Islet precursor cell (in vitro differentiated cells): ENCODE measurements around the gene PDIA4.
"Not testable (repeated sequence)": the region's sequence is repeated elsewhere in the genome, so short reads cannot be mapped to it uniquely, and the experiment has no call there.

Experiments used
- DNase-seq: peaks from one replicate; pipeline ENCODE4 v3.0.0-alpha.2; 2018

The PDIA4 gene

GRCh38 chr7:149001427-149002068 lies 26.8 kb downstream of the PDIA4 start:
- no peak for DNase-seq

- no peak for DNase-seq
These were observed 27.3 kb downstream of the PDIA4 start for GRCh38 chr7:149000961-149001360.

DNA sequence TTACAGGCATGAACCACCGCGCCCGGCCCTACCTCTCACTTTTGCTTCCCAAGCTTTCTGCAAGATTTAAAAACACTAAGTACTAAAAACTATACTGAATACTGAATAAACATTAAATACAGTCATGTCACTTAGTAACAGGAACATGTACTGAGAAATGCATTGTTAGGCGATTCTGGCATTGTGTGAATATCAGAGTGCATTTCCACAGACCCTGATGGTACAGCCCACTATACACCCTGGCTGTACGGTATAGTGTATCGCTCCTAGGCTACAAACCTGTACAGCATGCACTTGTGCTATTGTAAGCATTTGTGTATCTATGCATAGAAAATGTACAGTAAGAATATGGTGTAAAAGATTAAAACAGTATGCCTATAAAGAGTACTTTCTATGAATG lies 29.1 kb downstream of the PDIA4 start:
- no peak for DNase-seq

DNA sequence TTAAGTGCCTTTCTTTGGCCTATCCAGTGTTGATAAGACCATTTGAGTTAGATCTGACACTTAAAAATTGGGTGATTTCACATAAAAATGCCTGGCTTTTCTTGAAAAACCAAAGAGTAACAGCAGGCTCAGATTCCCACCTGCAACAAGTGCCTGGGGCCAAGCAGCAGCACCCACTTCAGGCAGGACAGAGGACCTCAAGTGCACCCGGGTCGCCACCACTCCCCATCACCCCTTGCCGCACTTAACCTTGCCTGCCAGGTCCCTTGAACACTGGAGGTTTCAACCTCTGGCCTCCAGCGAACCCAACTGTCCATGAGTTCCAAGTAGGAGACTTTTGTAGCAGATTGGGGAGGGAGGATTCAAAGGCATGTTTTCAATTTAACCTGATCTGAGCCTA lies 30.8 kb downstream of the PDIA4 start:
- DNase-seq = no peak

DNA sequence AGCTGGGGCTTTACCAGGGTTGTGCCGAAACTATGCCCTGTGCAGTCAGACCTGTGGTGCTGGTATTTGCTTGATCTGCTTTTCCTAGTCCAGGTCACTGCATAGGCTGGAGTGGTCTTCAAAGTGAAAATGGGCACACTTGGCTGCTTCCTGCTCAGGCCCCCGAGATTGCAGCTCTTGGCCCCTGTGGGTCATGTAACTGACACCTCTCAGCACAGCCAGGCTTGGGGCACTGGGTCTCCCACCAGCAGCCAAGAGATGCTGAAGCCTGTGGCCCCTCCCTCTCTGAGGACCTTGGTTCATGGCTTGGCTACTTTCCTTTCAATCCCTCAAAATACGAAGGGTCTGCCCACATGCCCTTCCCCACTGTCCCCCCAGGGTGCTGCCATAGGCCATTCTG lies 33.7 kb downstream of the PDIA4 start:
- no peak for DNase-seq

GRCh38 chr7:148993193-148993592 lies 35.1 kb downstream of the PDIA4 start:
- no peak for DNase-seq

- no peak for DNase-seq
These were observed 36.8 kb downstream of the PDIA4 start for GRCh38 chr7:148991536-148991935.

- DNase-seq = peak; percentile 69
These were observed 40.4 kb downstream of the PDIA4 start for GRCh38 chr7:148987751-148988512.

DNA sequence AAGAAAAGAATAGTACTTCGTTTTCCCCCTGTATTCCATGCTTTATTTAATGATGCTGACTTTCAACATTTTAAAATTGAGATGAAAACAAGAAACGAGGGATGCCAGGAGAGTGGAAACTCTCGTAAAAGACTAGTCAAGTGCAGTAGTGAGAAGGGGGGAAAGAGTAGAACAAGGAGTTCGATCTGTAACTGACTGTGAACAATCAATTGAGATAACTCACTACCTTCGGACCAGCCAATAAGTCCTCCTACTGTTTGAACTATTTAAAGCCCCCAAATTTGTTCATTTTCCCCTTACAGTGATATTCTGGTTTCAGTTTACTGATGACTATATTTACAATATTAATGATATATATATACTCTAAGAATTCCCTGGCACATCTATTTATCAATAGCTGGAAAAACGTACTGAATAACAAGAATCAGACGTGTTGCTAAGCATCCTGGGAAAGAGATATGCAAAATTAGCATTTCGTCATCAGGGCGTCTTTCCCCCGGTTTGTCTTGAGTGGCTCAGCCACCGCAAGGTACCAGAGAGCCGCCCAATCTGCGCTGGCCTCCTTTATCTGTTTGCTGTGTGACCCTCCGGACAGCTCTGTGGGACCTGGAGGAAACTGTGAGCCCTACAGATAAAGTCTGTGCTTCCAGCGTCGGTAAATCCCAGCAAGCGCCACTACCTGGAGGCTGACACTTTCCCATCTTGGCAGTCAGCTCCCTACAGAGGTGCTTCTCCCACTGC lies 41.1 kb downstream of the PDIA4 start:
- peak; percentile 97 for DNase-seq

GRCh38 chr7:148986742-148987009 lies 41.6 kb downstream of the PDIA4 start:
- no peak for DNase-seq

DNA sequence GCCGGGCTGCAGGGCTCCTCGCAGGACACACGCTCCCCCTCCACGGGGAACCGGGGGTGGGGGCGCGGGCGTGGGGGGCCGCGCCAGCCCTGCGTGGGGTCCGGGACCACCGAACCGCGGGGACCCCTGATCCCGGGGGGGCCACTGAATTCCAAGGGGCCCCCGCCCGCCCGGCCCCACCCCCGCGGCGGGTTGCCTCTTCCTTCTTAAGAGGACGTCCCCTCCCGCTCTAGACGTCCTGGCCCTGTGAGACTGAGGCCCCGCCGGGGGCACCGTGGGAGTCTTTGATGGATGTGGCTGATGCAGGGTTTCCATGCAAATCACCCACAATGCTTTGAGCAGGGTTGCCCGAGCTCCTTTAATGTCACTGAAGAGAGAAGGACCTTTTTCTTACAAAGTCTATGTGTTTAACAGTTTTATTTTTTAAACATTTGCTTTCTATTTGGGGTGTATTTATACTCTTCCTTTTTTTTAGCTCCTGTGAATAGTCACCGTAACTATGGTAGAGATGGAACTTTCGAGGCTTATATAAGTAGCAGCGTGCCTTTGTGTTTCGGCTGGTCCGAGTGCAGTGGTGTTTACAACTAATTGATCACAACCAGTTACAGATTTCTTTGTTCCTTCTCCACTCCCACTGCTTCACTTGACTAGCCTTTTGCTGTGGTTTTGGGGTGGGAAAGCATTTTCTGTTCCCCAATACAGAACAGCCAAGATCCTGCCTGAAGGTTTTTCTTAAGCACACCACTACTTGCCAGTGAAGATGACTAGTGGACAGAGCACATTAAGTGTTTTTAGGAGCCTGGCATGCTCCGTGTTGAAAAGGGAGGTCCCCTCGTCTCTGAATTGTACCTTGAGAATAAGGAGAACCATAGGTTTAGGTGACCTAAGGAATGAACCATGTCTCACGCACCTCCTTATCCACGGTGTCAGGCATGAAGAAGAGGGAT lies 44.8 kb downstream of the PDIA4 start:
- DNase-seq = peak; percentile 94

- DNase-seq = no peak
These were observed 45.6 kb downstream of the PDIA4 start for GRCh38 chr7:148982654-148983199.

DNA sequence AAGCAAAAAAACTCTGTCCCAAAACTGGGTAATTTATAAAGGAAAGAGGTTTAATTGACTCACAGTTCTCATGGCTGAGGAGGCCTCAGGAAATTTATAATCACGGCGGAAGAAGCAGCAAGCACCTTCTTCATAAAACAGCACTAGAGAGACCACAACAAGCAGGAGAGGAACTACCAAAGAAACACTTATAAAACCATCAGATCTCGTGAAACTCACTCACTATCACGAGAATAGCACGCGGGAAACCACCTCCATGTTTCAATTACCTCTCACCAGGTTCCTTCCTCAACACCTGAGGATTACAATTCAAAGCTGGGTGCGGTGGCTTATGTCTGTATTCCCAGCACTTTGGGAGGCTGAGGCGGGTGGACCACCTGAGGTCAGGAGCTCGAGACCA lies 48.5 kb downstream of the PDIA4 start:
- DNase-seq = no peak

- DNase-seq = not testable (repeated sequence)
These were observed 49.2 kb downstream of the PDIA4 start for GRCh38 chr7:148979072-148979471.

DNA sequence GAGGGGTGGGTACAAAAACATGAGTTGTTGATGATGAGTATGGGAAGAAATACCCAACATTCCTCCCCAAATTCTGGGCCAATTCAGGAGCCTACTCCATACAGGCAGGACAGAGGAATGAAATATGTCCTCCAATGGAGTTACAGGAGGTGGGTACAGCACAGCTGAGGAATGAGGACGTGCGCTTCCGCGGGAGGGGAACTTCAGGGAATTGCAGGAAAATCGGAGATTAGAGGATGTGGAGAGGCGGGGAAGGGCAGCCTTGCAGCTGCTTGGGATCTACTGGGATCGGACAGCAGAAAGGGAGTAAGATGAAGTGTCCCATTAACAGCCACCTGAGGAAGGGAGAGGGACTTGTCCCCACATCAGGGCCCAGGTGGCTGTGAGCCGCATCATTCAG lies 50.2 kb downstream of the PDIA4 start:
- no peak for DNase-seq

- DNase-seq = no peak
These were observed 52.4 kb downstream of the PDIA4 start for GRCh38 chr7:148975896-148976295.

GRCh38 chr7:148973256-148973655 lies 55.0 kb downstream of the PDIA4 start:
- DNase-seq = no peak

DNA sequence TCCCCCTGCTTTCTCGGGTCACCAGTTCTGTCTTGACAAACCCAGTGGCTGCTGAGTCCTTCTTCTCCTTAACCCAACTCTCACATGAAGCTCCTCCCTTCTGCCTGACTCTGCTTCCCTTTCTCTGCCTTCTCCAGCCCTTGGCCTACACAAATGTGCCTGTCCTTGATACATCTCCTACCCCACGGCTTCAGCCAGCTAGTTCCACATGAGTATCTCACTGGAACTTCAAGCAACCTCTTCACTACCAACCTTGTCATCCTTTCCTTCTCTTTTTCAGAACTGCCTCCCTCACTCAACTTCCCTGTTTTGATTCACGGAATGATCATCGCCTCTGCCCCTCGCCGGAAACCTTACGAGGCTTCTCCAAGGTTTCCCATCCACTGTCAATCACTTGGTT lies 55.9 kb downstream of the PDIA4 start:
- no peak for DNase-seq

GRCh38 chr7:148967602-148968001 lies 60.7 kb downstream of the PDIA4 start:
- DNase-seq = no peak

DNA sequence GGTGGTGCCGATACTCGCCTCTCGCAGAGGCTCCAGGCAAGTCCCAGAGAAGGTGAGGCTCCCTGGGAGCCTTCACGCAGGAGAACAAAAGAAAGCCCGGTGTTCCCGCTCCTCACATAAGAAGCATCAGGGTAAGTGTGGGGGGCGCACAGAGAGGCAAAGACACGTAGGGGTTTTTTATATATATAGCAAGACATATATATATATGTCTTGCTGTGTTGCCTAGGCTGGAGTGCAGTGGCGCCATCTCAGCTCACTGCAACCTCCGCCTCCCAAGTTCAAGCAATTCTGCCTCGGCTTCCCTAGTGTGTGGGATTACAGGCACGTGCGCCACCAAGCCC lies 61.3 kb downstream of the PDIA4 start:
- DNase-seq = no peak

DNA sequence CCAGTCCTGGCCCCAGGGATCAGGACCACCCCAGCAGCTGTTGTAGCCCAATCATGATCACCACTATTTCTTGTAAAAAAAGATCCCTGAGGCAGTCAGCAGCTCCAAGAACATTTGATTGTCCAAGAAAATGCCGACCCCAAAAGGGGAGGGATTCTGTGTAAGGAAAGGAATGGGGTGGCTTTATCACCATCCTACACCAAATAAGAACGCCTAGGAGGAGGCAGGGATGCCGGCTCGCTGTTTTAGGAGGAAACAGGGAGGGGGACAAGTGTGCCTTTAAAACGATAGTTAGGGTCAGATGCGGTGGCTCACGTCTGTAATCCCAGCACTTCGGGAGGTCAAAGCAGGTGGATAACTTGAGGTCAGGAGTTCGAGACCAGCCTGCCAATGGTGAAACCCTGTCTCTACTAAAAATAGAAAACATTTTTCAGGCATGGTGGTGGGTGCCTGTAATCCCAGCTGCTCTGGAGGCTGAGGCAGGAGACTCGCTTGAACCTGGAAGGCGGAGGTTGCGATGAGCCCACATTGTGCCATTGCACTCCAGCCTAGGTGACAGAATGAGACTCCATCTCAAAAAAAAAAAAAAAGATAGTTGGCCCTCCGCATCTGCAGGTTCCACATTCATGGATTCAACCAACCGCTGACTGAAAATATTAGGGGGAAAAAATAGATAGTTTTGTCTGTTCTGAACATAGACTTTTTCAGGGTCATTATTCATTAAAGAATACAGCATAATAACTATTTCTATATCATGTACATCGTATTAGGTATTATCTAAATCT lies 63.6 kb downstream of the PDIA4 start:
- no peak for DNase-seq
